ENCODE measurements around the gene GRAP2. TPM values are rescaled to one million over a fixed set of nuclear protein-coding genes. Genes with fewer than 3 reads are reported as not detected.
"Not testable (repeated sequence)": the region's sequence is repeated elsewhere in the genome, so short reads cannot be mapped to it uniquely, and the experiment has no call there.

Gene GRAP2
- polyA plus RNA-seq, 1 donor (not counting 4 experiments of a cell fraction or from before 2014, with no cell fraction given): not detected

DNA sequence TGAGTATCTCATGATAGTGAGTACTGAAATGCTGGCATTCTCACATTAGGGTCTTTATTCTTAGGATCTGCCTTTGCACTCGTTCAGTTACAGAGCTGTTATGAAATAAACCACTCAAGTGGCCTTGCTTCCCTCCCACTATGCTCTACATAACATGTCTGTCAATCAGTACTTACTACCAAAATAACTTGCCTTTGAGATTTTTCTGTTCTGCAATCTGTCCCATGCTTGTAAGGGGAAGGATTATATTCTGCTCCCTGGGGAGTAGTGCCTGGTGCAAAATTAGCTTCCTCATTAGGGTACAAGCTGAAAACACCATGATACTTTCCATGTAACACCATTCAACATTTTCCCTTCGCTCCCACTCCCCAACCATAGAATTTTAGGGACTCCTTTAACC lies 1.9 kb upstream of the GRAP2 start:
- no peaks in the 10 kb centered on the region for H3K4me1 ChIP-seq (ENCODE audit: control insufficient read depth, extremely low read depth, insufficient read depth, low read length)
- no peak overlapping the region for H3K4me3 ChIP-seq (ENCODE audit: control insufficient read depth in 2 of 3, extremely low read depth in 1 of 3, insufficient read depth in 2 of 3, low read depth in 1 of 3, low read length in 3 of 3)
- DNase-seq (ENCODE audit: low read depth, low spot score): no peak
- H3K79me2 ChIP-seq (ENCODE audit: control insufficient read depth, insufficient read depth, low read length): no peaks in the 10 kb centered on the region
- H3K4me2 ChIP-seq (ENCODE audit: control insufficient read depth, extremely low read depth, insufficient read depth, low read depth, low read length): no peak overlapping the region
- no peaks in the 10 kb centered on the region for H3K36me3 ChIP-seq (ENCODE audit: control insufficient read depth in 2 of 2, extremely low read depth in 1 of 2, insufficient read depth in 2 of 2, low read length in 2 of 2)
- H2AFZ ChIP-seq (ENCODE audit: control insufficient read depth, low read length): no peak overlapping the region
- no peak overlapping the region for H3K9ac ChIP-seq (ENCODE audit: control insufficient read depth, extremely low read depth, insufficient read depth, low read length)
- no peak overlapping the region for H3K27ac ChIP-seq (ENCODE audit: control insufficient read depth, insufficient read depth, low read length)
- peaks cover 3% of the 10 kb centered on the region for H3K27me3 ChIP-seq (ENCODE audit: control insufficient read depth, extremely low read depth, insufficient read depth, low read length)
- H3K9me1 ChIP-seq (ENCODE audit: control insufficient read depth, extremely low read depth, insufficient read depth, low read length): no peaks in the 10 kb centered on the region
- no peaks in the 10 kb centered on the region for H4K20me1 ChIP-seq (ENCODE audit: control insufficient read depth, extremely low read depth, insufficient read depth, low read length)
- dilution Hi-C loops (cut with MboI; ENCODE audit: extremely low pct_ligation_motif_present, low sequenced_read_pairs): no loop called here
- TF ChIP-seq, protein P1, sequence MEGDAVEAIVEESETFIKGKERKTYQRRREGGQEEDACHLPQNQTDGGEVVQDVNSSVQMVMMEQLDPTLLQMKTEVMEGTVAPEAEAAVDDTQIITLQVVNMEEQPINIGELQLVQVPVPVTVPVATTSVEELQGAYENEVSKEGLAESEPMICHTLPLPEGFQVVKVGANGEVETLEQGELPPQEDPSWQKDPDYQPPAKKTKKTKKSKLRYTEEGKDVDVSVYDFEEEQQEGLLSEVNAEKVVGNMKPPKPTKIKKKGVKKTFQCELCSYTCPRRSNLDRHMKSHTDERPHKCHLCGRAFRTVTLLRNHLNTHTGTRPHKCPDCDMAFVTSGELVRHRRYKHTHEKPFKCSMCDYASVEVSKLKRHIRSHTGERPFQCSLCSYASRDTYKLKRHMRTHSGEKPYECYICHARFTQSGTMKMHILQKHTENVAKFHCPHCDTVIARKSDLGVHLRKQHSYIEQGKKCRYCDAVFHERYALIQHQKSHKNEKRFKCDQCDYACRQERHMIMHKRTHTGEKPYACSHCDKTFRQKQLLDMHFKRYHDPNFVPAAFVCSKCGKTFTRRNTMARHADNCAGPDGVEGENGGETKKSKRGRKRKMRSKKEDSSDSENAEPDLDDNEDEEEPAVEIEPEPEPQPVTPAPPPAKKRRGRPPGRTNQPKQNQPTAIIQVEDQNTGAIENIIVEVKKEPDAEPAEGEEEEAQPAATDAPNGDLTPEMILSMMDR (optimal IDR thresholded peaks at IDR 0.05 in 1 of 3, IDR thresholded peaks at IDR 0.05 in 1 of 3, conservative IDR thresholded peaks at IDR 0.05 in 1 of 3; ENCODE audit: extremely low read depth in 1 of 3, insufficient read depth in 2 of 3, low read length in 3 of 3): no peak
- TF ChIP-seq EZH2 (IDR thresholded peaks at IDR 0.05; ENCODE audit: low read length): no peak
- FAIRE-seq: no peak
- H3K9me3 ChIP-seq (ENCODE audit: control insufficient read depth, low read depth, low read length): no peaks in the 10 kb centered on the region

DNA sequence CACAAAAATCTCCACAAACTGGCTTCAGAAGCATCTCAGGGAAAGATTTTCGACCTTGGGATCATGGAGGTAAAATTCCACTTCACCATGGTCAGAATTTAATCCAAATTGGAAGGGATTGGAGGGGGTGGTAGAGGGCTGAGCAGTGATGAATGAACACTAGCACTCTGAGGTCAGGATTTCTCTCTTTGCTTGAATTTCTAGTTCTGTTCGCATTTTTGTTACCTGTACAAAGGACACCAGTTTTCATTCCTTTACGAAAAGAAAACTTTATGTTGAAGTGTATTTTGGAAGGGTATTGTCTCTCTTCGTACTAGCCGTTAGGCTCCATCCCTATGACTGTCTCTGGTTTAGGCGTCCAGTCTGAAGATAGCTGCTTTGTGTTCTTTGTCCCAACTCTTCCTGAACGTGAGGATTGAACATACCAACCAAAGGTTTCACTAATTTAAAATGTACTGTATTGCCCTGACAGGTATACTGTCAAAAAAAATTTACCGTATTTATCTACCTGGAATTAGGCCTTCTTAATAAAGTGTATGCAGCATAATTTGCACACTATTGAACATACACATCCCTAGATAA lies 772 bp downstream of the GRAP2 start:
- H3K9me1 ChIP-seq (ENCODE audit: control insufficient read depth, extremely low read depth, insufficient read depth, low read length): no peaks in the 10 kb centered on the region
- no peak for TF ChIP-seq EZH2 (IDR thresholded peaks at IDR 0.05; ENCODE audit: low read length)
- TF ChIP-seq, protein P1 (optimal IDR thresholded peaks at IDR 0.05 in 1 of 3, IDR thresholded peaks at IDR 0.05 in 1 of 3, conservative IDR thresholded peaks at IDR 0.05 in 1 of 3; ENCODE audit: extremely low read depth in 1 of 3, insufficient read depth in 2 of 3, low read length in 3 of 3): no peak
- H2AFZ ChIP-seq (ENCODE audit: control insufficient read depth, low read length): no peak overlapping the region
- dilution Hi-C loops (cut with MboI; ENCODE audit: extremely low pct_ligation_motif_present, low sequenced_read_pairs): no loop called here
- H3K4me2 ChIP-seq (ENCODE audit: control insufficient read depth, extremely low read depth, insufficient read depth, low read depth, low read length): no peak overlapping the region
- no peaks in the 10 kb centered on the region for H3K79me2 ChIP-seq (ENCODE audit: control insufficient read depth, insufficient read depth, low read length)
- no peak overlapping the region for H3K9ac ChIP-seq (ENCODE audit: control insufficient read depth, extremely low read depth, insufficient read depth, low read length)
- H3K4me3 ChIP-seq (ENCODE audit: control insufficient read depth in 2 of 3, extremely low read depth in 1 of 3, insufficient read depth in 2 of 3, low read depth in 1 of 3, low read length in 3 of 3): no peak overlapping the region
- no peaks in the 10 kb centered on the region for H4K20me1 ChIP-seq (ENCODE audit: control insufficient read depth, extremely low read depth, insufficient read depth, low read length)
- no peak for DNase-seq (ENCODE audit: low read depth, low spot score)
- no peak overlapping the region for H3K27ac ChIP-seq (ENCODE audit: control insufficient read depth, insufficient read depth, low read length)
- H3K27me3 ChIP-seq (ENCODE audit: control insufficient read depth, extremely low read depth, insufficient read depth, low read length): peaks cover 3% of the 10 kb centered on the region
- no peaks in the 10 kb centered on the region for H3K4me1 ChIP-seq (ENCODE audit: control insufficient read depth, extremely low read depth, insufficient read depth, low read length)
- H3K36me3 ChIP-seq (ENCODE audit: control insufficient read depth in 2 of 2, extremely low read depth in 1 of 2, insufficient read depth in 2 of 2, low read length in 2 of 2): no peaks in the 10 kb centered on the region
- H3K9me3 ChIP-seq (ENCODE audit: control insufficient read depth, low read depth, low read length): no peaks in the 10 kb centered on the region
- no peak for FAIRE-seq

DNA sequence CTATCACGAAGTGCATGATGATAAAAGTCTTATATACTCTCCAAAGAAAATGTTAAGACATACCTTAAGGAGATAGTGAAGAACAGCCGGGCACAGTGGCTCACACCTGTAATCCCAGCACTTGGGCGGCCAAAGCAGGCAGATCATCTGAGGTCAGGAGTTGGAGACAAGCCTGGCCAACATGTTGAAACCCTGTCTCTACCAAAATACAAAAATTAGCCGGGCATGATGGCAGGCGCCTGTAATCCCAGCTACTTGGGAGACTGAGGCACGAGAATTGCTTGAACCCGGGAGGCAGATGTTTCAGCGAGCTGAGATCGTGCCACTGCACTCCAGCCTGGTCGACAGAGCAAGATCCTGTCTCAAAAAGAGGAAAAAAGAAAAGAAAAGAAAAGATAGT lies 3.1 kb downstream of the GRAP2 start:
- H3K9ac ChIP-seq (ENCODE audit: control insufficient read depth, extremely low read depth, insufficient read depth, low read length); dilution Hi-C loops (cut with MboI; ENCODE audit: extremely low pct_ligation_motif_present, low sequenced_read_pairs); FAIRE-seq; H3K4me1 ChIP-seq (ENCODE audit: control insufficient read depth, extremely low read depth, insufficient read depth, low read length); H3K27ac ChIP-seq (ENCODE audit: control insufficient read depth, insufficient read depth, low read length); H3K79me2 ChIP-seq (ENCODE audit: control insufficient read depth, insufficient read depth, low read length); H2AFZ ChIP-seq (ENCODE audit: control insufficient read depth, low read length); H3K27me3 ChIP-seq (ENCODE audit: control insufficient read depth, extremely low read depth, insufficient read depth, low read length); H3K9me3 ChIP-seq (ENCODE audit: control insufficient read depth, low read depth, low read length); H3K4me2 ChIP-seq (ENCODE audit: control insufficient read depth, extremely low read depth, insufficient read depth, low read depth, low read length); H4K20me1 ChIP-seq (ENCODE audit: control insufficient read depth, extremely low read depth, insufficient read depth, low read length); H3K4me3 ChIP-seq (ENCODE audit: control insufficient read depth in 2 of 3, extremely low read depth in 1 of 3, insufficient read depth in 2 of 3, low read depth in 1 of 3, low read length in 3 of 3); H3K36me3 ChIP-seq (ENCODE audit: control insufficient read depth in 2 of 2, extremely low read depth in 1 of 2, insufficient read depth in 2 of 2, low read length in 2 of 2); DNase-seq (ENCODE audit: low read depth, low spot score); H3K9me1 ChIP-seq (ENCODE audit: control insufficient read depth, extremely low read depth, insufficient read depth, low read length): not testable (repeated sequence)

All from keratinocyte (primary cell).